Measurements from ENCODE around the gene ETS1. TPM values are rescaled to one million over a fixed set of nuclear protein-coding genes. Genes with fewer than 3 reads are reported as not detected.

ETS1 gene
- total RNA-seq, 4 donors from 2014 or later, result 39.5 to 74.4 (median 59.7) TPM

DNA sequence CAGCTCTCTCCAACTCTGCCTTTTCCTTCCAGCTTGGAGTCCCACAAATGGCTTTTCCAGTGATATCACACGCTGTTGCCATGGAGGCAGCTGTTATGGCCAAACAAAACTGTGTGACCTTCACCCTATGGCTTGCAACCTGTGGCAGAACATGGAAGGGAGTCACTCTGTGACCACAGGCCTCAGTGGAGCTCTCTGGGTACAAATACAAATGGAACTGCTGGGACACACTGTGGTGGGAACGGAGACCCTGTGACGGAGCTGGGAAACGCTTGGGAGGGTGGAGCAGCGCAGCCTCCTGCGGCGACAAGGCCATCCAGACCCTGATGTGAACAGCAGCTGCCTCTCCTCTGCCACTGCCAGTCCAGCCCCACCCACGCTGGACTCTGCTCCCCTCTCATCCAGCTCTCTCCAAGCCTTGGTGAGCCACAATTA lies 162.5 kb downstream of the ETS1 start:
- Histone ChIP-seq H3K27ac (replicated peaks in 1 of 4) (peak overlapping the region; percentile 56 to 67 (median 59)), H3K4me3 (no peak overlapping the region), H3K9me3 (no peaks in the 10 kb centered on the region), H3K27me3 (no peaks in the 10 kb centered on the region), H3K4me1 (peaks cover 28 to 42% (median 34%) of the 10 kb centered on the region in 4 donors), H3K36me3 (no peaks in the 10 kb centered on the region)
- DNase-seq (ENCODE audit: extremely low spot score), result no peak
- WGBS, result 60% methylated on average over 8 of the region's 8 CpGs
- TF ChIP-seq, protein P1, sequence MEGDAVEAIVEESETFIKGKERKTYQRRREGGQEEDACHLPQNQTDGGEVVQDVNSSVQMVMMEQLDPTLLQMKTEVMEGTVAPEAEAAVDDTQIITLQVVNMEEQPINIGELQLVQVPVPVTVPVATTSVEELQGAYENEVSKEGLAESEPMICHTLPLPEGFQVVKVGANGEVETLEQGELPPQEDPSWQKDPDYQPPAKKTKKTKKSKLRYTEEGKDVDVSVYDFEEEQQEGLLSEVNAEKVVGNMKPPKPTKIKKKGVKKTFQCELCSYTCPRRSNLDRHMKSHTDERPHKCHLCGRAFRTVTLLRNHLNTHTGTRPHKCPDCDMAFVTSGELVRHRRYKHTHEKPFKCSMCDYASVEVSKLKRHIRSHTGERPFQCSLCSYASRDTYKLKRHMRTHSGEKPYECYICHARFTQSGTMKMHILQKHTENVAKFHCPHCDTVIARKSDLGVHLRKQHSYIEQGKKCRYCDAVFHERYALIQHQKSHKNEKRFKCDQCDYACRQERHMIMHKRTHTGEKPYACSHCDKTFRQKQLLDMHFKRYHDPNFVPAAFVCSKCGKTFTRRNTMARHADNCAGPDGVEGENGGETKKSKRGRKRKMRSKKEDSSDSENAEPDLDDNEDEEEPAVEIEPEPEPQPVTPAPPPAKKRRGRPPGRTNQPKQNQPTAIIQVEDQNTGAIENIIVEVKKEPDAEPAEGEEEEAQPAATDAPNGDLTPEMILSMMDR (IDR thresholded peaks at IDR 0.05), result no peak
- TF ChIP-seq POLR2A (IDR thresholded peaks at IDR 0.05; ENCODE audit: low read depth), result no peak
- TF ChIP-seq POLR2AphosphoS5 (IDR thresholded peaks at IDR 0.05), result no peak
- no peak for TF ChIP-seq EP300 (IDR thresholded peaks at IDR 0.05)
- intact Hi-C loops (cut with DNase I), result loop anchor here (5.0 kb wide), 1 partner anchor 97 kb away; no protein-coding TSS in a partner anchor

DNA sequence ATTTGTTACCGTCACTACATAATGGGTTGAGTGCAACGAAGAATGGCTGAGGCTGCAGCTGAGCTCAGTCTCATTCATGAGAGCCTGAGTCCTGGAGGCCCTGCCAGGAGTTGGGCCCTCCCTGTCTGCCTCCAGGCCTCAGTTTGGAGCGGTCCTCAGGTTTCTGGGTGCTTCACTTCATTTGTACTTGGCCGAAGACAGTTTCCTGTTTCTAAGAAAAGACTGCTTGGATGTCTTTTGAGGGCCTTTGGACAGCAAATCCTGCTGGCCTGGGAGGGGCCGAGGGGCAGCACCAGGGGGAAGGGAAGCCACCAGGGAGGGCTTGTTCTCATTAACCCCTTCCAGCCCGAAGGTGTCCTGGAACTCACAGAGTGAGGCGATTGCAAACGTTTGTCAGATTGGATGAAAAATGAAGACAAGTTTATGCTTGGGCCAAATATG lies 163.1 kb downstream of the ETS1 start:
- peak in 1 of 2 donors; percentile 64 for TF ChIP-seq POLR2AphosphoS5 (IDR thresholded peaks at IDR 0.05)
- TF ChIP-seq, protein P1 (IDR thresholded peaks at IDR 0.05), result no peak
- H3K36me3 ChIP-seq, result no peaks in the 10 kb centered on the region
- no peaks in the 10 kb centered on the region for H3K27me3 ChIP-seq
- H3K9me3 ChIP-seq, result no peaks in the 10 kb centered on the region
- intact Hi-C loops (cut with DNase I), result loop anchor here (5.0 kb wide), 1 partner anchor 98 kb away; no protein-coding TSS in a partner anchor
- no peak for DNase-seq (ENCODE audit: extremely low spot score)
- 18% methylated on average over 8 of the region's 8 CpGs for WGBS
- H3K27ac ChIP-seq (replicated peaks in 1 of 4), result peak overlapping the region; percentile 56 to 67 (median 59)
- peaks cover 28 to 42% (median 34%) of the 10 kb centered on the region in 4 donors for H3K4me1 ChIP-seq
- no peak overlapping the region for H3K4me3 ChIP-seq

DNA sequence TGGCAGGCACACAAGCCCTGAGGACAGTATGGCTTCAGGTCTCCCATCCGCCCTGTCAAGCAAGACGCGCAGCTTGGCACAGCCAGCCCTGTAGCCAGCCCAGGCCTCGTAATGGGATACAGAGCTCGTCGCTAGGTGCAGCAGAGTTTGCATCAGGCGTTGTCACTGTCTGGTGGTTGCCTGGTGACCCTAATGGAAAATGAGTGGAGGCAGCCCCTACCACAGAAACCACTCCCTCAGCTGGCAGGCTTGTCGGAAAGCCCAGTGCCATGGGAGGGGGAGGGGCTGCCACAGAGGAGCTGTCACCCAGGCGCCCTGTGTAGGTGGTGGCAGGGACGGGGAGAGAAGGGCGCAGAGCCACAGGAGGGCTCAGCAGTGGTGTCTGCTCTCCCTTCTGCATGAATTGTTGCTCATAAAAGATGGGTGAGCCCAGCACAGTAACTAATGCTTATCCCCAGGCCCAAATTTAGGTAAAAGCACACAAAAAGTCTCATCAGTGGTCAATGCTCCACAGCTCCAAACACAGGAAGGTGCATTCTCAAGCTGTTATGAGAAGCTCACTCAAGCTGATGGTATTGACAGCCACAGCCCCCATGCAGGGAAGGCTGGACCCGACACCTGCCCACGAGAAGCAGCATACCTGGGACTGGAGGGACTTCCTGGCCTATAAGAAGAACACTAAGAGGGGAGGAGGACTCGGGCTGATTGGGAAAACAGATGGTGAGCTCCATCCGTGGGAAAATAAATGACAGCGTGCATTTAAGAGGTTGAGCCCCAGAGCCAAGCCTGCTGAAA lies 164.6 kb downstream of the ETS1 start:
- Histone ChIP-seq H3K4me3 (no peak overlapping the region), H3K4me1 (peaks cover 33 to 47% (median 39%) of the 10 kb centered on the region in 4 donors), H3K36me3 (no peaks in the 10 kb centered on the region), H3K9me3 (no peaks in the 10 kb centered on the region), H3K27me3 (no peaks in the 10 kb centered on the region), H3K27ac (replicated peaks in 1 of 4) (peak overlapping the region; percentile 8 to 60 (median 25))
- TF ChIP-seq, protein P1 (IDR thresholded peaks at IDR 0.05), result no peak
- TF ChIP-seq POLR2AphosphoS5 (IDR thresholded peaks at IDR 0.05), result no peak
- no peak for TF ChIP-seq POLR2A (IDR thresholded peaks at IDR 0.05; ENCODE audit: low read depth)
- TF ChIP-seq EP300 (IDR thresholded peaks at IDR 0.05), result no peak
- DNase-seq (ENCODE audit: extremely low spot score), result no peak
- WGBS, result 66% methylated on average over 15 of the region's 16 CpGs
- intact Hi-C loops (cut with DNase I), result loop anchor here (5.0 kb wide), 1 partner anchor 100 kb away; no protein-coding TSS in a partner anchor

DNA sequence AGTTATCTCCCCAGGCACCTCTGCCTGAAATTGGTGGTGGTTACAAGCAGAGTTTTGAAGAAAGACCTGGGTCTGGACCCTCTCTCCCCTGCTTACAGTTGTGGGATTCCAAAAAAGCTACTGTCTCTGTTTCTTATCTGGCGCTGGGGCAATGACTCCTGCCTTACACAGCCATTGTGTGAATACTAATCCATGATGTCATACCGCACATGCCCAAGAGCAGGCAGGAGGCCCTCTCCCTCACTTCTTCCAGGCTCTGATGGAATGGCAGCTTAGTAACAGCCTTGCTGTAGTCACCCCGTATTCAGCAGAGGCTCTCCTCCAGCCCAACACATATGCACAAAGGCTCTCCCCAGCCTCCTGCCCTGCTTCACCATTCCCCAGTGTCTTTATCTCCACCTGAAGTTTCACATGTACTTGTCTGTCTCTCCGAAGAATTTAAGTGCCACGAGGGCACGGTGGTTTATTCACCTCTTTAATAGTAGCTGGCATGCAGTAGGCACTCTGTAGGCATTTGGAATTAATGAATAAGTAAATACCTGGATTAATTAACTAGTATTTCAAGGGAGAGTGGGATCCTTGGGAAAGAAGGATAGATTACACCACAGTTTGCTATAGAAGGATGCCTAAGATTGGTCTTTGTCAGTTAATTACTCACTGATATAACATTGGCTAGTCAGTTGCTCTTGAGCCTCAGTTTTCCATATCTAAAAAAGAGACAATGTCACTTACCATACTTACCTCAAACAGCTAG lies 165.6 kb downstream of the ETS1 start:
- no peak overlapping the region for H3K27ac ChIP-seq (replicated peaks in 1 of 4)
- DNase-seq (ENCODE audit: extremely low spot score), result no peak
- no peaks in the 10 kb centered on the region for H3K9me3 ChIP-seq
- peaks cover 34 to 57% (median 49%) of the 10 kb centered on the region in 4 donors for H3K4me1 ChIP-seq
- no peaks in the 10 kb centered on the region for H3K36me3 ChIP-seq
- no peak overlapping the region for H3K4me3 ChIP-seq
- intact Hi-C loops (cut with DNase I), result loop anchor here (5.0 kb wide), 1 partner anchor 101 kb away; no protein-coding TSS in a partner anchor
- TF ChIP-seq POLR2AphosphoS5 (IDR thresholded peaks at IDR 0.05), result no peak
- TF ChIP-seq, protein P1 (IDR thresholded peaks at IDR 0.05), result no peak
- no peak for TF ChIP-seq EP300 (IDR thresholded peaks at IDR 0.05)
- no peak for TF ChIP-seq POLR2A (IDR thresholded peaks at IDR 0.05; ENCODE audit: low read depth)
- no peaks in the 10 kb centered on the region for H3K27me3 ChIP-seq
- WGBS, result 81% methylated on average over 6 of the region's 6 CpGs
